K562 (cell line): ENCODE measurements around the gene KYAT1. TPM values are rescaled to one million over a fixed set of nuclear protein-coding genes. Genes with fewer than 3 reads are reported as not detected.
"Not testable (repeated sequence)": the region's sequence is repeated elsewhere in the genome, so short reads cannot be mapped to it uniquely, and the experiment has no call there.

ENCODE experiments used
- ATAC-seq: fragments of 200-7000 bp; cut with Tn5 transposase; 3 replicates; pipeline ENCODE4 v1.9.1; 2020; ENCODE audit warnings: moderate library complexity
- BruUV-seq: library from RNA; stranded (reverse); fragments of 400-500 nt; replicated peaks from 2 replicates; lab custom pipeline; 2021; lab: Mats Ljungman, UMichigan
- CTCF ChIA-PET: fragments of 300-600 bp; formaldehyde crosslinking; extraction: SDS; loops from one replicate; lab custom pipeline; 2021; ENCODE audit warnings: low intra/inter-chr PET ratio; lab: Yijun Ruan, JAX
- POLR2A ChIA-PET: fragments of 300-600, 350-650 bp; sonication (Branson Sonifier 250); formaldehyde crosslinking; extraction: SDS; loops from one replicate; lab custom pipeline; 2021; ENCODE audit warnings: antibody characterized with exemption, inconsistent platforms; lab: Yijun Ruan, JAX
- DNase-seq, 4 experiments: peaks; one replicate each; pipeline versions ENCODE4 v3.0.0 to v3.0.0-alpha.2; 2011 to 2018; ENCODE audit warnings: low spot score in 3 of 4, mixed read lengths in 3 of 4; ENCODE audit errors: extremely low read depth in 1 of 4
- FAIRE-seq: peaks from 2 replicates; lab custom pipeline; 2011; peaks lifted over from hg19 to GRCh38; lab: Jason Lieb, UNC
- H2AFZ ChIP-seq: 2 replicates; pipeline ENCODE4 v1.6.0; 2011; ENCODE audit warnings: low read depth, low read length, control low read depth, inconsistent platforms
- H3K27ac ChIP-seq: fragments of 200-600 bp; 3 replicates; pipeline ENCODE4 v1.8.0; 2011; ENCODE audit warnings: low read depth, mild to moderate bottlenecking, control low read depth, inconsistent platforms, low read length, moderate library complexity, mixed read lengths; ENCODE audit errors: extremely low read depth
- H3K27me3 ChIP-seq, 2 experiments: fragments of 300-600 bp in 1 of 2; 2 replicates in 1 of 2; 3 replicates in 1 of 2; pipeline versions ENCODE4 v1.6.0 to v1.8.0; 2011; ENCODE audit warnings: inconsistent platforms in 2 of 2, low read length in 2 of 2, mild to moderate bottlenecking in 1 of 2, mixed read lengths in 1 of 2, moderate library complexity in 1 of 2; ENCODE audit not compliant: control insufficient read depth in 2 of 2, insufficient read depth in 2 of 2
- H3K36me3 ChIP-seq: fragments of 300-600 bp; 3 replicates; pipeline ENCODE4 v1.8.0; 2011; ENCODE audit warnings: mild to moderate bottlenecking, low read length, inconsistent platforms; ENCODE audit not compliant: control insufficient read depth, insufficient read depth
- H3K4me1 ChIP-seq, 2 experiments: fragments of 200-600 bp in 1 of 2; replicated peaks in 1 of 2; 2 replicates in 1 of 2; 3 replicates in 1 of 2; pipeline versions ENCODE4 v1.5.1 to v1.8.0; 2011; ENCODE audit warnings: inconsistent platforms in 2 of 2, low read length in 2 of 2, mild to moderate bottlenecking in 1 of 2, mixed read lengths in 1 of 2, moderate library complexity in 1 of 2; ENCODE audit not compliant: control insufficient read depth in 2 of 2, insufficient read depth in 2 of 2
- H3K4me2 ChIP-seq: 2 replicates; pipeline ENCODE4 v1.6.1; 2011; ENCODE audit warnings: low read length, control low read depth, inconsistent platforms, mixed read lengths; ENCODE audit not compliant: insufficient read depth
- H3K4me3 ChIP-seq: fragments of 200-600 bp; sonication (generic), shearing (Covaris generic); 2 replicates; pipeline ENCODE4 v1.5.1; 2016; ENCODE audit warnings: control low read depth, inconsistent platforms
- H3K79me2 ChIP-seq: fragments of 200-600 bp; 3 replicates; pipeline ENCODE4 v1.8.0; 2011; ENCODE audit warnings: low read length, inconsistent platforms; ENCODE audit not compliant: control insufficient read depth, insufficient read depth
- H3K9ac ChIP-seq, 2 experiments: 2 replicates each; pipeline versions ENCODE4 v1.6.0 to v1.6.1; 2011; ENCODE audit warnings: low read depth in 2 of 2, low read length in 2 of 2, control low read depth in 1 of 2, inconsistent platforms in 1 of 2, mild to moderate bottlenecking in 1 of 2, mixed read lengths in 1 of 2; ENCODE audit not compliant: insufficient read depth in 1 of 2
- H3K9me1 ChIP-seq: one replicate; pipeline ENCODE4 v1.6.0; 2011; ENCODE audit warnings: inconsistent platforms, mild to moderate bottlenecking, low read length, moderate library complexity; ENCODE audit not compliant: control insufficient read depth, insufficient read depth
- H3K9me3 ChIP-seq: replicated peaks from 2 replicates; pipeline ENCODE4 v1.5.1; 2011; ENCODE audit warnings: low read depth, low read length, inconsistent platforms; ENCODE audit not compliant: control insufficient read depth, insufficient read depth
- H4K20me1 ChIP-seq: replicated peaks from 2 replicates; pipeline ENCODE4 v1.6.1; 2011; ENCODE audit warnings: low read length, inconsistent platforms, mixed read lengths; ENCODE audit not compliant: control insufficient read depth, insufficient read depth
- ATF7 ChIP-seq: fragments of 450-650 bp; IDR thresholded peaks from 2 replicates; pipeline ENCODE4 v1.7.1; 2014; ENCODE audit warnings: mild to moderate bottlenecking, moderate library complexity
- BCOR ChIP-seq: fragments of 450-650 bp; IDR thresholded peaks from 2 replicates; pipeline ENCODE4 v1.6.1; 2016
- EP400 ChIP-seq: fragments of 450-650 bp; IDR thresholded peaks from 2 replicates; pipeline ENCODE4 v1.6.1; 2017; ENCODE audit warnings: antibody characterized with exemption, mild to moderate bottlenecking, moderate library complexity
- FOSL1 ChIP-seq: fragments of 200-800 bp; sonication (Bioruptor generic); conservative IDR thresholded peaks from 2 replicates; pipeline ENCODE4 v1.6.1; 2016; ENCODE audit warnings: missing genetic modification characterization, missing compliant biosample characterization
- MAFG ChIP-seq: fragments of 450-650 bp; conservative IDR thresholded peaks from 2 replicates; pipeline ENCODE4 v1.6.1; 2016; ENCODE audit warnings: missing genetic modification characterization, missing compliant biosample characterization
- NFIC ChIP-seq: fragments of 450-650 bp; IDR thresholded peaks from 2 replicates; pipeline ENCODE4 v1.6.1; 2017; ENCODE audit warnings: mild to moderate bottlenecking, inconsistent platforms
- NR1H2 ChIP-seq: sonication (generic); formaldehyde crosslinking; IDR thresholded peaks from 2 replicates; pipeline ENCODE4 v1.4.0; 2020; ENCODE audit warnings: mild to moderate bottlenecking, missing genetic modification reagents
- NR2C1 ChIP-seq, 2 experiments: fragments of 450-650 bp; IDR thresholded peaks; 2 replicates each; pipeline ENCODE4 v1.6.1; 2017; ENCODE audit warnings: mild to moderate bottlenecking in 2 of 2, antibody characterized with exemption in 1 of 2, inconsistent platforms in 1 of 2, missing compliant biosample characterization in 1 of 2, missing genetic modification characterization in 1 of 2
- RBM22 ChIP-seq: fragments of 200-400 bp; formaldehyde crosslinking; IDR thresholded peaks from 2 replicates; pipeline ENCODE4 v1.6.1; 2018; ENCODE audit warnings: low read length, low read depth; ENCODE audit not compliant: poor library complexity, severe bottlenecking
- YY1 ChIP-seq, 3 experiments: IDR thresholded peaks; 2 replicates each; pipeline ENCODE4 v1.6.1; 2011; ENCODE audit warnings: low read length in 2 of 3, mild to moderate bottlenecking in 2 of 3, moderate library complexity in 2 of 3, borderline replicate concordance in 1 of 3, control low read depth in 1 of 3, low read depth in 1 of 3; ENCODE audit not compliant: insufficient read depth in 3 of 3, insufficient replicate concordance in 2 of 3, control insufficient read depth in 1 of 3, insufficient read length in 1 of 3; ENCODE audit errors: extremely low read depth in 1 of 3
- ZKSCAN1 ChIP-seq: fragments of 150-350 bp; IDR thresholded peaks from 2 replicates; pipeline ENCODE4 v1.6.1; 2016; ENCODE audit warnings: low read depth, low read length
- ZNF121 ChIP-seq: sonication (generic); formaldehyde crosslinking; conservative IDR thresholded peaks from 2 replicates; pipeline ENCODE4 v1.8.0; 2022; ENCODE audit warnings: missing genetic modification reagents
- ZNF507 ChIP-seq: conservative IDR thresholded peaks from 2 replicates; pipeline ENCODE4 v1.6.1; 2017; ENCODE audit warnings: missing genetic modification characterization, missing compliant biosample characterization
- WGBS: fragments of 100-300 bp; shearing (Covaris generic); methylation state at CpG from one replicate; pipeline ENCODE4 v1.1.6; 2016; ENCODE audit warnings: low coverage, mixed read lengths; ENCODE audit not compliant: insufficient coverage; ENCODE audit errors: missing lambda C conversion rate; 5-methylcytosine and 5-hydroxymethylcytosine counted together
- in situ Hi-C: fragments of 300-500 bp; cut with MboI; formaldehyde crosslinking; loops from 4 replicates; pipeline ENCODE4 v1.15.0; 2018; ENCODE audit warnings: inconsistent platforms, mixed read lengths
- intact Hi-C: fragments of 100-400 bp; cut with micrococcal nuclease; formaldehyde crosslinking; loops from 2 replicates; pipeline ENCODE4 v1.14.2; 2022
- polyA plus RNA-seq, 8 experiments: library from polyadenylated mRNA; depleted of rRNA in 4 of 8; stranded (reverse) in 5 of 8; unstranded in 3 of 8; fragments of >200 nt; fragmentation: Nextera tagmentation in 2 of 8; fragmentation: Illumina TruSeq in 1 of 8; extraction: Ambion mirVana in 2 of 8; extraction: Trizol in 1 of 8; gene quantifications; 2 replicates each; pipeline versions ENCODE4 v1.2.1 to v1.2.3, GENCODE V29; 2011 to 2014; ENCODE audit warnings: inconsistent platforms in 1 of 8, missing spikeins in 1 of 8
- total RNA-seq, 7 experiments: library from RNA; depleted of rRNA in 6 of 7; stranded (reverse); fragments of >200 nt in 6 of 7; fragmentation: Illumina TruSeq in 2 of 7; extraction: Trizol in 2 of 7; gene quantifications; 2 replicates each; pipeline versions ENCODE4 v1.2.1 to v1.2.3, GENCODE V29; 2011 to 2021; ENCODE audit warnings: low replicate concordance in 1 of 7

The KYAT1 gene
- total and polyA plus RNA-seq, 9 of the 15 experiments (the other 6 are each of a cell fraction or from before 2014, with no cell fraction given), result 6.4 to 16.8 (median 11.1) TPM

DNA sequence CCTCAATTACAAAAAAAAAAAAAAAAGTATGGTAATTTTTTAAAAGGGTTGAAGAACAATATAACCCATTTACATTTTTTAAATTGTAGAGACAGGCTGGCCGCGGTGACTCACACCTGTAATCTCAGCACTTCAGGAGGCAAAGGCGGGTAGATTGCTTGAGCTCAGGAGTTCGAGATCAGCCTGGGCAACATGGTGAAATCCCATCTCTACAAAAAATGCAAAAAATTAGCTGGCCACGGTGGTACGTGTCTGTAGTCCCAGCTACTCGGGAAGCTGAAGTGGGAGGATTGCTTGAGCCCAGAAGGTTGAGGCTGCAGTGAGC is 10.8 kb downstream of the KYAT1 start:
- H3K27ac ChIP-seq, CTCF ChIA-PET, H3K4me1 ChIP-seq, H2AFZ ChIP-seq, H3K4me3 ChIP-seq, BruUV-seq, H3K36me3 ChIP-seq, intact Hi-C loops, H3K4me2 ChIP-seq, H3K79me2 ChIP-seq, H3K9ac ChIP-seq, in situ Hi-C loops, H3K9me3 ChIP-seq, ATAC-seq, H4K20me1 ChIP-seq, H3K27me3 ChIP-seq, H3K9me1 ChIP-seq: not testable (repeated sequence)
- DNase-seq, result peak in 1 of 4 experiments; percentile 20
- 46% methylated on average over 7 of the region's 7 CpGs for WGBS
- POLR2A ChIA-PET, result interaction anchor here (0.6 to 1.3 kb wide), 4 partner anchors 11 to 324 kb away, joined by 3 to 5 read pairs (median 4); partner anchors contain the start of genes DOLK, KYAT1, LRRC8A and NUP188
- TF ChIP-seq FOSL1 (tag) (peak; percentile 36; the same call in 1 of the 2 replicates), ZNF507 (tag) (peak; percentile 56)
- FAIRE-seq, result peak; percentile 11

DNA sequence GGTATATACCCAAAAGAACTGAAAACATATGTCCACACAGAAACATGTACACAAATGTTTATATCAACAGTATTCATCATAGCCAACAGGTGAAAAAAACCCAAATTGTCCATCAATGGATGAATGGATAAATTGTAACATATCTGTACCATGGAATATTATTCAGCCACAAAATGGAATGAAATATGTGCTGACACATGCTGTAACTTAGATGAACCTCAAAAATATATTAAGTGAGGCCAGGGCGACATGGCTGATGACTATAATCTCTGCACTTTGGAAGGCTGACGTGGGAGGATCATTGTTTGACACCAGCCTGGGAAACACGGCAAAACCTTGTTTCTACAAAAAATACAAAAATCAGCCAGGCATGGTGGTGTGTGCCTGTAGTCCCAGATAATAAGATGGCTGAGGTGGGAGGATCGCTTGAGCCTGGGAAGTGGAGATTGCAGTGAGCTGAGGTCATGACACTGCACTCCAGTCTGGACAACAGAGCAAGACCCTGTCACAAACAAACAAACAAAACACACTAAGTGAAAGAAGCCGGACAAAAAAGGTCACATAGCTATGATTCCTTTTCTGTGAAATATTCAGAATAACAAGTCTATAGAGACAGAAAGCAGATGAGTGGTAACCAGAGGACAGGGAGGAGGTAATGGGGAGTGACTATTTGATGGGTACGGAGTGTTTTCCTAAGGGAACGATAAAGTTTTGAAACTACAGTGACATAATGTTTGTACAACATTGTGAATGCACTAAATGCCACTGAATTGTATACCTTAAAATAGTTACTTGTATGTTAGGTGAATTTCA is 11.4 kb downstream of the KYAT1 start:
- peaks cover 2% of the 10 kb centered on the region; the same call in 1 of the 3 replicates for H3K36me3 ChIP-seq
- FAIRE-seq, result peak; percentile 90
- peaks cover 4 to 8% of the 10 kb centered on the region in 2 experiments; a peak in 4 of 5 replicates for H3K4me1 ChIP-seq
- H4K20me1 ChIP-seq, result no peaks in the 10 kb centered on the region; the same call in 1 of the 2 replicates
- intact Hi-C loops, result no loop called here
- H3K9me1 ChIP-seq, result no peaks in the 10 kb centered on the region
- in situ Hi-C loops, result no loop called here
- 37% methylated on average over 7 of the region's 7 CpGs for WGBS
- ChIA-PET POLR2A (interaction anchor here (0.6 to 1.3 kb wide), 3 partner anchors 11 to 323 kb away, joined by 3 to 5 read pairs (median 4); partner anchors contain the start of genes KYAT1 and LRRC8A), CTCF (no interaction called here)
- H3K27ac ChIP-seq, result 0 out of 3 replicates have a peak overlapping the region, but pooled peaks have one; percentile 36
- no TSS peak for BruUV-seq
- no peak overlapping the region; the same call in 1 of the 2 replicates for H3K4me2 ChIP-seq
- no peak overlapping the region for H3K4me3 ChIP-seq
- H3K27me3 ChIP-seq, result no peaks in the 10 kb centered on the region
- no peaks in the 10 kb centered on the region for H3K9me3 ChIP-seq
- no peak overlapping the region for H2AFZ ChIP-seq
- peak; percentile 79 for ATAC-seq
- no peaks in the 10 kb centered on the region for H3K79me2 ChIP-seq
- DNase-seq, result peak in 1 of 4 experiments; percentile 70
- H3K9ac ChIP-seq, result no peak overlapping the region
- TF ChIP-seq RBM22 (no peak), ZNF121 (peak; percentile 99), ZKSCAN1 (0 out of 2 replicates have a peak, but pooled peaks have one; percentile 22), YY1 (IDR thresholded peaks at IDR 0.05; ENCODE audit: borderline replicate concordance in 1 of 3, control insufficient read depth in 1 of 3, extremely low read depth in 1 of 3, insufficient read depth in 3 of 3, insufficient read length in 1 of 3, insufficient replicate concordance in 2 of 3, low read depth in 1 of 3, low read length in 2 of 3) (peak in 1 of 3 experiments; percentile 43), EP400 (peak; percentile 45; the same call in 1 of the 2 replicates), MAFG (tag) (no peak; the same call in 1 of the 2 replicates), NR2C1 (IDR thresholded peaks at IDR 0.05) (peak; percentile 43; the same call in 1 of the 2 replicates), NR2C1 (tag; IDR thresholded peaks at IDR 0.05) (peak; percentile 76), NR1H2 (CRISPR knock-in tag) (no peak), ATF7 (peak; percentile 77; the same call in 1 of the 2 replicates), NFIC (peak; percentile 61), BCOR (peak; percentile 92)
